GM06990 (cell line): ENCODE results near the gene NCMAP.

ENCODE experiments used
- DNase-seq: peaks from one replicate; pipeline ENCODE4 v3.0.0-alpha.2; 2011; ENCODE audit not compliant: insufficient read length; ENCODE audit errors: extremely low read depth
- H3K27me3 ChIP-seq: replicated peaks from 2 replicates; pipeline ENCODE4 v1.6.0; 2011; ENCODE audit warnings: low read length; ENCODE audit not compliant: control insufficient read depth, insufficient read depth
- H3K36me3 ChIP-seq: 2 replicates; pipeline ENCODE4 v1.5.1; 2011; ENCODE audit warnings: low read length; ENCODE audit not compliant: control insufficient read depth, insufficient read depth
- H3K4me3 ChIP-seq: replicated peaks from 2 replicates; pipeline ENCODE4 v1.5.1; 2011; ENCODE audit warnings: low read depth, mild to moderate bottlenecking, control low read depth, low read length
- TF ChIP-seq, protein P1 (sequence below): IDR thresholded peaks from 2 replicates; pipeline ENCODE4 v1.5.1; 2011; ENCODE audit warnings: low read length, control low read depth, mild to moderate bottlenecking, inconsistent platforms; ENCODE audit not compliant: insufficient read depth, poor library complexity, severe bottlenecking

The NCMAP gene

DNA sequence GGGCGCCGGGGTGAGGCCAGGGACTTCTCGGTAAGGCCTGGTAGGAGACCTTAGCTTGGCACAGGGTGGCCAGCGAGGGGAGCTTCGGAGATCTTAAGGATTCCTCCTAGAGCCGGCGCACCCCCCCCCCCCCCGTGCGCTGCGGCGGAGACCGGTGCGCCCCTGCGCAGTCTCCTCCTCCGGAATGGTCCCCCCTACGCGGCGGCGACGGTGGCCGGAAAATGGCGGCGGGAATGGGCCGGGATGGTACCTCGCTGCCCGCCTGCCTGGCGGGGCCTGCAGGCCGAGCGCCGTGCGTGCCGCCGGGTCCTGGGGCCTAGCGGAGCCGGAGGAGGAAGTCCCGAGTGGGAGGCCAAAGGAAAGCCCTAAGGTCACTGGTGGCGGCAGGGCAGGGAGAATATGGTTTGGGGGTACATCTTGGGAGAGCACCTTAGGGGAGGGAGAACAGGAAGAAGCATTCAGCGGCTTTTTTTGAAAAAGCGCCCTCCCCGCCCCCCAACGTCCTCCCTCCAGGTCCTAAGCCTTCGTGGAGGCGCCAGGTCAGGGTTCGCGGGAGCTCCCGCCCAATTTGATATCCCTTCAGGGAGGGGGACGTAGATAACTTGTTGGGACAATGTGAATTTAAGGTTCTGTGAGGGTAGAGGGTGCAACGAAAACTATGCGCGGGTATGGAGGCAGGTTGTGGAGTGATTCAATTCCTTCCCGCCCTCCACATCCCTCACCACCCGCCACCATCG, 87.6 kb downstream of the NCMAP start:
- H3K4me3 ChIP-seq: peak overlapping the region; percentile 95
- H3K36me3 ChIP-seq: peaks cover 2% of the 10 kb centered on the region; the same call in 1 of the 2 replicates
- no peak for DNase-seq
- no peaks in the 10 kb centered on the region for H3K27me3 ChIP-seq
- TF ChIP-seq, protein P1, sequence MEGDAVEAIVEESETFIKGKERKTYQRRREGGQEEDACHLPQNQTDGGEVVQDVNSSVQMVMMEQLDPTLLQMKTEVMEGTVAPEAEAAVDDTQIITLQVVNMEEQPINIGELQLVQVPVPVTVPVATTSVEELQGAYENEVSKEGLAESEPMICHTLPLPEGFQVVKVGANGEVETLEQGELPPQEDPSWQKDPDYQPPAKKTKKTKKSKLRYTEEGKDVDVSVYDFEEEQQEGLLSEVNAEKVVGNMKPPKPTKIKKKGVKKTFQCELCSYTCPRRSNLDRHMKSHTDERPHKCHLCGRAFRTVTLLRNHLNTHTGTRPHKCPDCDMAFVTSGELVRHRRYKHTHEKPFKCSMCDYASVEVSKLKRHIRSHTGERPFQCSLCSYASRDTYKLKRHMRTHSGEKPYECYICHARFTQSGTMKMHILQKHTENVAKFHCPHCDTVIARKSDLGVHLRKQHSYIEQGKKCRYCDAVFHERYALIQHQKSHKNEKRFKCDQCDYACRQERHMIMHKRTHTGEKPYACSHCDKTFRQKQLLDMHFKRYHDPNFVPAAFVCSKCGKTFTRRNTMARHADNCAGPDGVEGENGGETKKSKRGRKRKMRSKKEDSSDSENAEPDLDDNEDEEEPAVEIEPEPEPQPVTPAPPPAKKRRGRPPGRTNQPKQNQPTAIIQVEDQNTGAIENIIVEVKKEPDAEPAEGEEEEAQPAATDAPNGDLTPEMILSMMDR: no peak

DNA sequence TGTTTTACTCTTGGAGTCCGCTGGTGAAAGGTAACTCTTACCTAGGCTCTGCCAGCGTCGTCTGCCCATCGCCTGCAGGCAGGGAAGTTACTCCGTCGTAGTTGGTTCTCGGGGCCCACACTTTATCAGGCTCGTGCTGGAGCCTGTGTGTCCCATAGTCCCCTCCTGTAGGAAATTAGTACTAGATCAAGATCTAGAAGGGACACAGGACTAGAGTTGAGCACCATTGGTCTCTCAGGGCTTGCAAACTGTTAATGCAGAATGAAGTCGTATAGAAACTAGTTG, 88.2 kb downstream of the NCMAP start:
- Histone ChIP-seq H3K36me3 (peaks cover 6% of the 10 kb centered on the region), H3K27me3 (no peaks in the 10 kb centered on the region), H3K4me3 (peak overlapping the region; percentile 95)
- TF ChIP-seq, protein P1: no peak
- DNase-seq: no peak

DNA sequence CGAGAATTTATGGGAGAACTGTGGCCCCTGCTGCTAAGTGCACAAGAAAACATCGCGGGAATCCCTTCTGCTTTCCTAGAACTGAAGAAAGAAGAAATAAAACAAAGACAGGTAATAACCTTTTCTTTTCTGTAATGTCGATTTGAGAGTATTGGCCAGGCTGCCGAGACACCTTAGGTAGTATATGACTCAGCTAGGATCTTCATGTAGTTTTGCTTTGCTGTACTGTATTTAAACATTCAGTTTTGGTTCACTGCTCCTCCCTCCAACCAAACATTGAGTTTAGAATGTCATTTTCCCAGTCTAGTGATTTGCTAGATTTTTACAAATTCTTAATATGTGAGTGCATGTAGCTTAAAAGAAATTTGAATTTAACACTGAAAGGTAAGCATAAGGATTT, 93.0 kb downstream of the NCMAP start:
- H3K36me3 ChIP-seq: peaks cover 13% of the 10 kb centered on the region
- no peak for DNase-seq
- H3K27me3 ChIP-seq: no peaks in the 10 kb centered on the region
- H3K4me3 ChIP-seq: no peak overlapping the region
- TF ChIP-seq, protein P1: no peak

DNA sequence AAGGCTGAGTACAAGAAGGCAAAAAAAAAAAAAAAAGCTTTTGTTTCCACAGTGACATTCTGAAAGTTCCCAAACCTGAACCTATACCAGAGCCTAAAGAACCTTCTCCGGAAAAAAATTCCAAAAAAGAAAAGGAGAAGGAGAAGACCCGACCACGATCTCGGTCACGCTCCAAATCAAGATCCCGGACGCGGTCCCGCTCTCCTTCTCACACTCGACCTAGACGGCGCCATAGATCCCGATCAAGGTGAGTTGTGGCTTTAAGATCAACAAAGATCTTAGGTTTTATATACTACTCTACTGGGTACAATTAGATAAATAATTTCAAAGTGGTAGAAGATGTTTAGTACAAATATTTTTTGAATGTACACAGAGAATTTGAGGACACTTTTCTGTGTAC, 96.5 kb downstream of the NCMAP start:
- Histone ChIP-seq H3K36me3 (peaks cover 26% of the 10 kb centered on the region), H3K27me3 (no peaks in the 10 kb centered on the region)
- TF ChIP-seq, protein P1: no peak

DNA sequence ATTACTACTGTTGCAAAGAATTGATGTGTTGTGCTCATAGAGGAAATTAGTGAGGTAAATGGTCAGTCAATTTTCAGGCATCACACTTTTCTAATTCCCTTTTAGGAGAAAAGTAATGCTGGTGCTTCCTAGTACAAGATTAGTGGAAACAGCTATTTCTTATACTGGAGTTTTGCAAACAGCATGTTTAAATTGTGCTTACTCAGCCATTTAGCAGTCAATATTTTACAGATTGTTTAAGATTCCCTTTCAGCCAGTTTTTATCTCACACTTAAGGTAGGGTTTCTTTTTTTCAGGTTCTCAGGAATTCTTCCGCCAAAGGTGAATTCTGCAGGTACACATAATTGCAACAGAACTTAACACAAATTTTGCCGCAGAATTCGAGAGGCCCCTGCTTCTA, 98.1 kb downstream of the NCMAP start:
- no peak overlapping the region for H3K4me3 ChIP-seq
- peaks cover 20% of the 10 kb centered on the region for H3K36me3 ChIP-seq
- H3K27me3 ChIP-seq: no peaks in the 10 kb centered on the region
- DNase-seq: no peak
- TF ChIP-seq, protein P1: no peak

More for the DNA sequence above, 96.5 kb downstream of the NCMAP start:
- H3K4me3 ChIP-seq: no peak overlapping the region
- no peak for DNase-seq

DNA sequence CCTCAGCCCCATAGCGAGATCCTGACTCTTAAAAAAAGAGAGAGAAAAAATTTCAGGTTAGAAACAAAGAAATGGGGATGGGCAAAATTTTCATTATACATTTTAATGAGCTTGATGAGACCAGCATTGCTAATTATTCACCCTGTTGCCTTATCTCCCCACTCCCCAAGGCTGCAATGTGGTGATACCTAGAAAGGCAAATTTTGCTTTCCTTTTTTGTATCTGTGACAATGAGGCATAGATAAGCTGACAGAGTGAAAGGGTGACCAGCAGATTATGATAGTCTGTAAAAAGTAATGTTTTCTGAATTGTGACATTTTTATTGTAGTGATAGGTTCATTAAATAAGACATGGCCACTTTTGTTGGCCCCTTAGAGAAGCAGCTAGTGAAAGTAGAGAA, 100.2 kb downstream of the NCMAP start:
- DNase-seq: no peak
- Histone ChIP-seq H3K27me3 (no peaks in the 10 kb centered on the region), H3K36me3 (peaks cover 13% of the 10 kb centered on the region), H3K4me3 (no peak overlapping the region)
- TF ChIP-seq, protein P1: no peak
